GM12873 (cell line): ENCODE data around the gene MACROD2.

Experiments used
- CTCF ChIP-seq: IDR thresholded peaks from 2 replicates; pipeline ENCODE4 v1.5.1; 2012; ENCODE audit warnings: low read depth, mild to moderate bottlenecking, moderate library complexity, low read length, control low read depth; ENCODE audit not compliant: insufficient read depth; ENCODE audit errors: missing control alignments

MACROD2 gene

GRCh38 chr20:16027686-16028085 is 2032.4 kb downstream of the MACROD2 start:
- TF ChIP-seq CTCF, result no peak

- no peak for TF ChIP-seq CTCF
Measured at GRCh38 chr20:16028923-16029322, 2033.6 kb downstream of the MACROD2 start.

- TF ChIP-seq CTCF, result no peak
Measured at GRCh38 chr20:16030253-16030652, 2034.9 kb downstream of the MACROD2 start.

GRCh38 chr20:16035576-16035975 is 2040.3 kb downstream of the MACROD2 start:
- TF ChIP-seq CTCF, result no peak

- TF ChIP-seq CTCF, result no peak
Measured at GRCh38 chr20:16036331-16036730, 2041.0 kb downstream of the MACROD2 start.

GRCh38 chr20:16040742-16041141 is 2045.4 kb downstream of the MACROD2 start:
- no peak for TF ChIP-seq CTCF

GRCh38 chr20:16042731-16043130 is 2047.4 kb downstream of the MACROD2 start:
- TF ChIP-seq CTCF, result no peak
